Sciatic nerve (tissue), 1 donor: ENCODE results near the gene TBC1D8B. TPM values are rescaled to one million over a fixed set of nuclear protein-coding genes. Genes with fewer than 3 reads are reported as not detected.

Source experiments
- total RNA-seq: library from RNA; stranded (reverse); fragmentation: NEBNext Ultra II Directional; extraction: Animal tissue kit (Norgen Biotek cat#: 25700); gene quantifications from one replicate; pipeline ENCODE4 v1.2.1, GENCODE V29; 2021
- donor health status: DM: no; HTN: no; CAD: no.

Gene TBC1D8B
- total RNA-seq, 1 donor from 2014 or later: 12.2 TPM

Other genes starting within 250 kb of the TBC1D8B start
- 6.7 TPM for gene RADX, start 190.7 kb upstream of the TBC1D8B start, total RNA-seq
- 3.0 TPM for gene RNF128, start 76.0 kb upstream of the TBC1D8B start, total RNA-seq
- 0.40 TPM for gene RIPPLY1, start 100.7 kb downstream of the TBC1D8B start, total RNA-seq
- not detected for gene CLDN2, start 117.7 kb downstream of the TBC1D8B start, total RNA-seq
- 17.1 TPM for gene MORC4, start 197.5 kb downstream of the TBC1D8B start, total RNA-seq